Osteocyte (in vitro differentiated cells): ENCODE measurements around the gene DENND4A. TPM values are rescaled to one million over a fixed set of nuclear protein-coding genes. Genes with fewer than 3 reads are reported as not detected.

Experiments used
- DNase-seq: peaks from one replicate; pipeline ENCODE4 v3.0.0; 2021; ENCODE audit warnings: mixed read lengths; ENCODE audit not compliant: unreplicated experiment; ENCODE audit errors: extremely low spot score
- H3K27ac Mint-ChIP-seq: one replicate; pipeline ENCODE4 v1.8.0; 2021; ENCODE audit warnings: mild to moderate bottlenecking, mixed read lengths; ENCODE audit not compliant: unreplicated experiment
- H3K27me3 Mint-ChIP-seq: one replicate; pipeline ENCODE4 v1.8.0; 2021; ENCODE audit warnings: mixed read lengths; ENCODE audit not compliant: unreplicated experiment
- H3K36me3 Mint-ChIP-seq: one replicate; pipeline ENCODE4 v1.8.0; 2021; ENCODE audit warnings: mixed read lengths; ENCODE audit not compliant: unreplicated experiment
- H3K4me1 Mint-ChIP-seq: one replicate; pipeline ENCODE4 v1.8.0; 2021; ENCODE audit warnings: mixed read lengths; ENCODE audit not compliant: unreplicated experiment
- H3K4me3 Mint-ChIP-seq: one replicate; pipeline ENCODE4 v1.8.0; 2021; ENCODE audit warnings: mild to moderate bottlenecking, moderate library complexity, mixed read lengths; ENCODE audit not compliant: unreplicated experiment
- H3K9me3 Mint-ChIP-seq: one replicate; pipeline ENCODE4 v1.8.0; 2021; ENCODE audit warnings: mixed read lengths; ENCODE audit not compliant: unreplicated experiment
- total RNA-seq: library from RNA; stranded (reverse); gene quantifications from 2 replicates; pipeline ENCODE4 v1.2.1, GENCODE V29; 2021
- TF ChIP-seq, protein P1 (sequence below): fragments of 200-600 bp; sonication (generic); IDR thresholded peaks from 2 replicates; pipeline ENCODE4 v1.5.0; 2021; ENCODE audit warnings: antibody characterized with exemption, mild to moderate bottlenecking, moderate library complexity

DENND4A gene
- total RNA-seq, 1 donor from 2014 or later: 24.5 TPM

DNA sequence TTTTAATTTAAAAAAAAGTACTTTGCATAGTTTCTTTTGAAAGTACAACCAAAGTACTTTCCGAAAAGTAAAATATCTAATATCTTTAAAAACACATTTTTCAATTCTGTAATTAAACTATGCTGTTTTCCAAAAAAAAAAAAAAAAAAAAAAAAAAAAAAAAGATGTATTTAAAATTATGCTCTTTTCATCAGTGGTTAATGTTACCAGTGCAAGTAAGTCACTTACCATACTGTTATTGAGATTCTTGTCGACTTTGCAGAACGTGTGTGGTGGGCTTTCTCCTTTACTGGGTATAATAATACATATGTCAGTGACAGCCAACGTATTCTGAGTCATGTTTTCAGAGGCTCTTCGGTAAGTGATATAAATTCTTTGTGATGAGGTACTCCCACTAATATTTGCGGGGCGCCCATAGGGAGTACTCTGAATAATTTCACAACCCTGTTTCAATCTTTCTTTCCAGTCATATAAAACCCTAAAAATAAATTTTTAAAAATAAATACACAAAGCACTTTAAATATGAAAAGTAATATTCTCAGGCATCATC, 39.9 kb downstream of the DENND4A start:
- Mint-ChIP-seq H3K27me3 (no peaks in the 10 kb centered on the region), H3K27ac (no peak overlapping the region), H3K9me3 (no peaks in the 10 kb centered on the region), H3K36me3 (peaks cover 22% of the 10 kb centered on the region), H3K4me1 (no peaks in the 10 kb centered on the region), H3K4me3 (no peak overlapping the region)
- TF ChIP-seq, protein P1, sequence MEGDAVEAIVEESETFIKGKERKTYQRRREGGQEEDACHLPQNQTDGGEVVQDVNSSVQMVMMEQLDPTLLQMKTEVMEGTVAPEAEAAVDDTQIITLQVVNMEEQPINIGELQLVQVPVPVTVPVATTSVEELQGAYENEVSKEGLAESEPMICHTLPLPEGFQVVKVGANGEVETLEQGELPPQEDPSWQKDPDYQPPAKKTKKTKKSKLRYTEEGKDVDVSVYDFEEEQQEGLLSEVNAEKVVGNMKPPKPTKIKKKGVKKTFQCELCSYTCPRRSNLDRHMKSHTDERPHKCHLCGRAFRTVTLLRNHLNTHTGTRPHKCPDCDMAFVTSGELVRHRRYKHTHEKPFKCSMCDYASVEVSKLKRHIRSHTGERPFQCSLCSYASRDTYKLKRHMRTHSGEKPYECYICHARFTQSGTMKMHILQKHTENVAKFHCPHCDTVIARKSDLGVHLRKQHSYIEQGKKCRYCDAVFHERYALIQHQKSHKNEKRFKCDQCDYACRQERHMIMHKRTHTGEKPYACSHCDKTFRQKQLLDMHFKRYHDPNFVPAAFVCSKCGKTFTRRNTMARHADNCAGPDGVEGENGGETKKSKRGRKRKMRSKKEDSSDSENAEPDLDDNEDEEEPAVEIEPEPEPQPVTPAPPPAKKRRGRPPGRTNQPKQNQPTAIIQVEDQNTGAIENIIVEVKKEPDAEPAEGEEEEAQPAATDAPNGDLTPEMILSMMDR: no peak
- DNase-seq: no peak

DNA sequence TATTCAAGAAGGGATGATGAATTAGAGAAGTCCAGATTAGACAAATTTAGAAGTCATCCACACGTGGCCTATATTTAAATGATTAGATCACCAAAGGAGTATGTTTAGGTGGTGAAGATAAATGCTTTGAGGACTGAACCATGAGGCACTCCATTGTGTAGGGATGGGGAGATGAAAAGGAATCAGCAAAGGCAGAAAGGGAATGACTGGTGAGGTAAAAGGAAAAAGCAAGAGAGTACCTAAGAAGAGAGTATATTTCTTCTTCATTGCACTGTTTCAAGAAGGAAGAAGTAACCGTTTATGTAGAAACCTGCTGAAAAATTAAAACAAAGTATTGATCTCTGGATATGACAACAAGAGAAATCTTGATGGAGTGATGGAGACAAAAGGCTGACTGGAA, 40.7 kb downstream of the DENND4A start:
- Mint-ChIP-seq H3K27ac (no peak overlapping the region), H3K27me3 (no peaks in the 10 kb centered on the region), H3K36me3 (peaks cover 22% of the 10 kb centered on the region)

DNA sequence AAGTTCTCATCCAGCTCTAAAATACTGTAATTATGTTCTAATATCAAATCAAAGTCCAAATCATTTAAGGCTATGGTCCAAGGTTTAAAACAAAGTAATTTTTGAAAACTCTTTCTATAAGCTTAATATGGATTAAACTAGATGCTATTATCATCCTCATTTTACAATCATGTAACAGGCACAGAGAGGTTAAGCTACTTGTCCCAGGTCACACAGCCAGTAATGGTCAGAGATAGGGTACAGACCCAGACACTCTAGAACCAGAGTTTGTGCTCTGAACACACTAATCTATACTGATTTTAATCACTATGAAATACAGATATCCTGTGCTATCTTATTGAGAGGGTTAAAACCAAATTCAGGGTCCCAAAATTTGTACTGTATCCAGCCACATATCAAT, 44.8 kb downstream of the DENND4A start:
- TF ChIP-seq, protein P1: no peak
- Mint-ChIP-seq H3K27me3 (no peaks in the 10 kb centered on the region), H3K27ac (no peak overlapping the region), H3K4me1 (no peaks in the 10 kb centered on the region), H3K36me3 (peaks cover 20% of the 10 kb centered on the region), H3K4me3 (no peak overlapping the region), H3K9me3 (no peaks in the 10 kb centered on the region)
- no peak for DNase-seq

More for the DNA sequence above, 40.7 kb downstream of the DENND4A start:
- H3K9me3 Mint-ChIP-seq: no peaks in the 10 kb centered on the region
- no peak for DNase-seq
- H3K4me1 Mint-ChIP-seq: no peaks in the 10 kb centered on the region
- no peak overlapping the region for H3K4me3 Mint-ChIP-seq
- TF ChIP-seq, protein P1: no peak

GRCh38 chr15:65743637-65744252, 48.3 kb downstream of the DENND4A start:
- H3K27me3 Mint-ChIP-seq: no peaks in the 10 kb centered on the region
- H3K36me3 Mint-ChIP-seq: peaks cover 11% of the 10 kb centered on the region
- H3K4me3 Mint-ChIP-seq: no peak overlapping the region
- H3K4me1 Mint-ChIP-seq: no peaks in the 10 kb centered on the region
- H3K9me3 Mint-ChIP-seq: no peaks in the 10 kb centered on the region
- no peak for DNase-seq
- TF ChIP-seq, protein P1: no peak
- no peak overlapping the region for H3K27ac Mint-ChIP-seq

DNA sequence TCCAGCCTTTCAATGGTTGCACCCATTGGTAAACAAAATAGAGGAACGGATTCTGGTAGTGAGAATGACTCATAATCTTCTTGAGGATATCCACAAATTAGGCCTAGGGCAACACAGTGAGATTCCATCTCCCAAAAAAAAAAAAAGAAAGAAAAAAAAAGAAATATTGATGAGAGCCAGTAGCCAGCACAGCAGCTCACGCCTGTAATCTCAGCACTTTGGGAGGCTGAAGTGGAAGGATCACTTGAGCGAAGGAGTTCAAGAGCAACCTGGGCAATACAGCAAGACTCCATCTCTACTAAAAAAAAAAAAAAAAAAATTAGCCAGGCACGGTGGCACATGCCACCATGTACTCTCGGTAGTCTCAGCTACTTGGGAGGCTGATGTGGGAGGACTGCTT, 51.9 kb downstream of the DENND4A start:
- no peak overlapping the region for H3K4me3 Mint-ChIP-seq
- DNase-seq: no peak
- no peaks in the 10 kb centered on the region for H3K27me3 Mint-ChIP-seq
- H3K4me1 Mint-ChIP-seq: peaks cover 3% of the 10 kb centered on the region
- TF ChIP-seq, protein P1: no peak
- H3K36me3 Mint-ChIP-seq: peaks cover 18% of the 10 kb centered on the region
- no peak overlapping the region for H3K27ac Mint-ChIP-seq
- H3K9me3 Mint-ChIP-seq: no peaks in the 10 kb centered on the region
